ENCODE results near the gene ELF1. TPM values are rescaled to one million over a fixed set of nuclear protein-coding genes. Genes with fewer than 3 reads are reported as not detected.
"Not testable (repeated sequence)": the region's sequence is repeated elsewhere in the genome, so short reads cannot be mapped to it uniquely, and the experiment has no call there.

The ELF1 gene
- polyA plus RNA-seq, 2 of the 4 experiments (the other 2 are of a cell fraction), result 24.9 to 45.0 TPM

DNA sequence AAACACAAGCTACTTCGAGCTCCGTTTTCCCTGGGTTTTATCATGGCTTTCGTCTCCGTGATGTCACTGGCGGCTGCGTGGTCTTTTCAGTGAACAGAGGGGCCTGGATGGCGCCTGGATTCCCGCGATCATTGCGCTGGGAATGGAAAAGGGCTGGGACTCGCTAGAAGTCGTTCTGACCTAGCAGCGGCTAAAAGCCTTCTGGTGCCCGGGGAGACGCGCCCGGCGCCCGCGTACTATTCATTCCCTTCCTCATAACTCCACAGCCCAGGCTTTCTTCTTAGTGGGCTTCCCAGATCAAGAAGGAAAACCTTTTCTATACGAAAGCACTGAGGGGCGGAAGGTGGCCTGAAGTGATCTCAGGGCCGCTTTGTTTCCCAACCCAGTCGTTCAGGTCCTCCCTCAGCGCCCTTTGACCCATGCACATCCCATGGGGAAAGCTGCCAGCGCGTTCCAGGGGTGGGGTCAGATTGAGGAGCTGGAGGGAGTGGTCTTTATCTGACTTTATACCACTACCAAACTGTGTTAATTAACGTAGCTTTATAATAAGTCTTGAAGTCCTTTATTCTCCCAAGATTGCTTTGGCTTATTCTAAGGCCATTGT lies 96.6 kb downstream of the ELF1 start:
- 0 out of 3 replicates have a peak, but pooled peaks cover 8% of the 10 kb centered on the region for H3K4me1 ChIP-seq
- no peak for ATAC-seq
- POLR2A ChIA-PET, result interaction anchor here (1.4 to 2.1 kb wide), 2 partner anchors 10 to 133 kb away, joined by 4 to 14 read pairs; partner anchors contain the start of gene SLC25A15
- no peak for TF ChIP-seq EP300 (IDR thresholded peaks at IDR 0.05)
- TF ChIP-seq, protein P1, sequence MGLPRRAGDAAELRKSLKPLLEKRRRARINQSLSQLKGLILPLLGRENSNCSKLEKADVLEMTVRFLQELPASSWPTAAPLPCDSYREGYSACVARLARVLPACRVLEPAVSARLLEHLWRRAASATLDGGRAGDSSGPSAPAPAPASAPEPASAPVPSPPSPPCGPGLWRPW (IDR thresholded peaks at IDR 0.05), result no peak
- DNase-seq (ENCODE audit: low read depth in 1 of 2, low spot score in 1 of 2), result no peak
- H3K27ac ChIP-seq, result no peak overlapping the region
- H3K9me3 ChIP-seq, result no peaks in the 10 kb centered on the region
- H3K4me2 ChIP-seq, result no peak overlapping the region
- no peak for FAIRE-seq
- no peak overlapping the region for H3K4me3 ChIP-seq
- 94% methylated on average over 28 of the region's 28 CpGs for WGBS (ENCODE audit: missing lambda C conversion rate)
- CTCF ChIA-PET, result interaction anchor here (1.3 to 1.4 kb wide), 2 partner anchors 10 to 133 kb away, joined by 5 to 6 read pairs; partner anchors contain the start of gene SLC25A15

DNA sequence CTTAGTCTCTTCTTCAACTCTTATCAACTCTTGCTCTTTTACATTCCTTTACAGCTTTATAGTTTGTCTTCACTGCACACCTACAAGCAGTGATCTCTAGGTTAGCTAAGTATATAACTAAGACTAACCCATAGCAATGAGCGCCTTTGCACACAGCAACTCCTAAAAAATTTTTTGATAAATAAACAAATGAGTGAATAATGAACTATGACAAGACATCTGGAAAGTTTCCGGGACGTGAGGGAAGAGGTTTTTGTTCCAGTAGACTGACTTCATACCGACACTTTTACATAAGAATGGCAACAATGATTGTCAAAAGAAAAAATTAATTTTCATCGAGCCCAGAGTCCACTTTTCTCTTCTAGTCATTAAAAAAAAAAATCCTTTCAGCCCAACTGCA lies 98.3 kb downstream of the ELF1 start:
- 0 out of 3 replicates have a peak, but pooled peaks cover 8% of the 10 kb centered on the region for H3K4me1 ChIP-seq
- peak overlapping the region; percentile 76 for H3K4me2 ChIP-seq
- FAIRE-seq (no peak), ATAC-seq (no peak), DNase-seq (ENCODE audit: low read depth in 1 of 2, low spot score in 1 of 2) (no peak)
- H3K4me3 ChIP-seq, result peak overlapping the region; percentile 52
- ChIA-PET CTCF (interaction anchor here (1.2 to 1.4 kb wide), 2 partner anchors 13 to 131 kb away, joined by 3 to 5 read pairs; partner anchors contain the start of gene SLC25A15), POLR2A (interaction anchor here (1.0 to 2.1 kb wide), 5 partner anchors 12 to 139 kb away, joined by 4 to 14 read pairs (median 4); partner anchors contain the start of genes ELF1 and SLC25A15)
- 6% methylated on average over 5 of the region's 5 CpGs for WGBS (ENCODE audit: missing lambda C conversion rate)
- no peaks in the 10 kb centered on the region for H3K9me3 ChIP-seq
- no peak for TF ChIP-seq EP300 (IDR thresholded peaks at IDR 0.05)
- TF ChIP-seq ESRRA (IDR thresholded peaks at IDR 0.05; ENCODE audit: borderline replicate concordance, low read length), result no peak
- no peak for TF ChIP-seq CBX8 (IDR thresholded peaks at IDR 0.05)
- TF ChIP-seq, protein P2, sequence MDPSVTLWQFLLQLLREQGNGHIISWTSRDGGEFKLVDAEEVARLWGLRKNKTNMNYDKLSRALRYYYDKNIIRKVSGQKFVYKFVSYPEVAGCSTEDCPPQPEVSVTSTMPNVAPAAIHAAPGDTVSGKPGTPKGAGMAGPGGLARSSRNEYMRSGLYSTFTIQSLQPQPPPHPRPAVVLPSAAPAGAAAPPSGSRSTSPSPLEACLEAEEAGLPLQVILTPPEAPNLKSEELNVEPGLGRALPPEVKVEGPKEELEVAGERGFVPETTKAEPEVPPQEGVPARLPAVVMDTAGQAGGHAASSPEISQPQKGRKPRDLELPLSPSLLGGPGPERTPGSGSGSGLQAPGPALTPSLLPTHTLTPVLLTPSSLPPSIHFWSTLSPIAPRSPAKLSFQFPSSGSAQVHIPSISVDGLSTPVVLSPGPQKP (IDR thresholded peaks at IDR 0.05; ENCODE audit: low read depth, low read length), result no peak
- TF ChIP-seq JUNB (IDR thresholded peaks at IDR 0.05), result no peak
- TF ChIP-seq ZSCAN20 (CRISPR knock-in tag; IDR thresholded peaks at IDR 0.05), result no peak
- no peak for TF ChIP-seq RAD21 (conservative IDR thresholded peaks at IDR 0.05 in 1 of 2, IDR thresholded peaks at IDR 0.05 in 1 of 2)
- no peak for TF ChIP-seq MAZ (IDR thresholded peaks at IDR 0.05; ENCODE audit: borderline replicate concordance, low read depth, low read length)
- no peak for TF ChIP-seq CHD2 (IDR thresholded peaks at IDR 0.05; ENCODE audit: low read length, partially characterized antibody)
- TF ChIP-seq HOXA7 (CRISPR knock-in tag; IDR thresholded peaks at IDR 0.05), result no peak
- TF ChIP-seq FOXS1 (CRISPR knock-in tag; IDR thresholded peaks at IDR 0.05), result no peak
- TF ChIP-seq, protein P3, sequence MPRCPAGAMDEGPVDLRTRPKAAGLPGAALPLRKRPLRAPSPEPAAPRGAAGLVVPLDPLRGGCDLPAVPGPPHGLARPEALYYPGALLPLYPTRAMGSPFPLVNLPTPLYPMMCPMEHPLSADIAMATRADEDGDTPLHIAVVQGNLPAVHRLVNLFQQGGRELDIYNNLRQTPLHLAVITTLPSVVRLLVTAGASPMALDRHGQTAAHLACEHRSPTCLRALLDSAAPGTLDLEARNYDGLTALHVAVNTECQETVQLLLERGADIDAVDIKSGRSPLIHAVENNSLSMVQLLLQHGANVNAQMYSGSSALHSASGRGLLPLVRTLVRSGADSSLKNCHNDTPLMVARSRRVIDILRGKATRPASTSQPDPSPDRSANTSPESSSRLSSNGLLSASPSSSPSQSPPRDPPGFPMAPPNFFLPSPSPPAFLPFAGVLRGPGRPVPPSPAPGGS (IDR thresholded peaks at IDR 0.05), result no peak
- TF ChIP-seq ZC3H11A (IDR thresholded peaks at IDR 0.05), result no peak
- TF ChIP-seq, protein P4, sequence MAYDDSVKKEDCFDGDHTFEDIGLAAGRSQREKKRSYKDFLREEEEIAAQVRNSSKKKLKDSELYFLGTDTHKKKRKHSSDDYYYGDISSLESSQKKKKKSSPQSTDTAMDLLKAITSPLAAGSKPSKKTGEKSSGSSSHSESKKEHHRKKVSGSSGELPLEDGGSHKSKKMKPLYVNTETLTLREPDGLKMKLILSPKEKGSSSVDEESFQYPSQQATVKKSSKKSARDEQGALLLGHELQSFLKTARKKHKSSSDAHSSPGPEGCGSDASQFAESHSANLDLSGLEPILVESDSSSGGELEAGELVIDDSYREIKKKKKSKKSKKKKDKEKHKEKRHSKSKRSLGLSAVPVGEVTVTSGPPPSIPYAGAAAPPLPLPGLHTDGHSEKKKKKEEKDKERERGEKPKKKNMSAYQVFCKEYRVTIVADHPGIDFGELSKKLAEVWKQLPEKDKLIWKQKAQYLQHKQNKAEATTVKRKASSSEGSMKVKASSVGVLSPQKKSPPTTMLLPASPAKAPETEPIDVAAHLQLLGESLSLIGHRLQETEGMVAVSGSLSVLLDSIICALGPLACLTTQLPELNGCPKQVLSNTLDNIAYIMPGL (CRISPR knock-in tag; IDR thresholded peaks at IDR 0.05; ENCODE audit: borderline replicate concordance), result no peak
- peak overlapping the region; percentile 69 to 91 for H3K27ac ChIP-seq

DNA sequence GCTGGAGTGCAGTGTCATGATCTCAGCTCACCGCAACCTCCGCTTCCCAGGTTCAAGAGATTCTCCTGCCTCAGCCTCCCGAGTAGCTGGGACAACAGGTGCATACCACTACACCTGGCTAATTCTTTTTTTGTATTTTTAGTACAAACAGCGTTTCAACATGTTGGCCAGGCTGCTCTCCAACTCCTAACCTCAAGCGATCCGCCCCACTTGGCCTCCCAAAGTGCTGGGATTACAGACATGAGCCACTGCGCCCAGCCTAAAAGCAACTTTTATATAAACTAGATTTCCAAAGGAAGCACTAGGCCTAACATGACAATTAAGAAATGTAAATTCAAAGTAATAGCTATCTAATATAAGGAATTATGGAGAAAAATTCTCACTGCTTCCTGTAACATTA lies 99.2 kb downstream of the ELF1 start:
- CTCF ChIA-PET, result interaction anchor here (0.6 to 1.3 kb wide), 2 partner anchors 143 to 958 kb away, joined by 3 to 4 read pairs; no protein-coding TSS in a partner anchor
- ATAC-seq; FAIRE-seq; H3K9me3 ChIP-seq; H3K4me3 ChIP-seq; DNase-seq (ENCODE audit: low read depth in 1 of 2, low spot score in 1 of 2); POLR2A ChIA-PET; H3K4me1 ChIP-seq; H3K27ac ChIP-seq: not testable (repeated sequence)
- 92% methylated on average over 7 of the region's 7 CpGs for WGBS (ENCODE audit: missing lambda C conversion rate)
- H3K4me2 ChIP-seq, result peak overlapping the region; percentile 76; the same call in 2 of the 3 replicates
